ENCODE measurements around the gene CCDC183.
"Not testable (repeated sequence)": the region's sequence is repeated elsewhere in the genome, so short reads cannot be mapped to it uniquely, and the experiment has no call there.

The CCDC183 gene

DNA sequence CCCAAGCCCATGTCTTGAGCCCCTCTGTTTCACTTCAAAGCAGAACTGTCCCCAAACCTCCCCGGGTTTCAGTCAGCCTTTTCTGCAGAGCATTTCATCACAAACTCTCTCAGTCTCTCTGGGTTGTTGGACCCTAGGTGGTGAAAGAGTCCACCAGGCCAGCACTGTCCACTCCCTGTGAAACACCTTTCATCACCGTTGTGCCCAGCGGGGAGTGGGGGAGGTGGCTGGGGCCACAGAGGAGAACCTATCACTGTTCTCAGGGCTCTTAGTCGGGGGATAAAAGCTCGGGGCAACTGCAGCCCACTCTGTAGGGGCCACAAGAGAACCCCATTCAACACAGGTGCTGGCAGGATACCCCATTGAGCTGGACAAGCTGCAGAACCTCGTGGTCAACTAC is 6.2 kb downstream of the CCDC183 start:
- TF ChIP-seq, protein P1, sequence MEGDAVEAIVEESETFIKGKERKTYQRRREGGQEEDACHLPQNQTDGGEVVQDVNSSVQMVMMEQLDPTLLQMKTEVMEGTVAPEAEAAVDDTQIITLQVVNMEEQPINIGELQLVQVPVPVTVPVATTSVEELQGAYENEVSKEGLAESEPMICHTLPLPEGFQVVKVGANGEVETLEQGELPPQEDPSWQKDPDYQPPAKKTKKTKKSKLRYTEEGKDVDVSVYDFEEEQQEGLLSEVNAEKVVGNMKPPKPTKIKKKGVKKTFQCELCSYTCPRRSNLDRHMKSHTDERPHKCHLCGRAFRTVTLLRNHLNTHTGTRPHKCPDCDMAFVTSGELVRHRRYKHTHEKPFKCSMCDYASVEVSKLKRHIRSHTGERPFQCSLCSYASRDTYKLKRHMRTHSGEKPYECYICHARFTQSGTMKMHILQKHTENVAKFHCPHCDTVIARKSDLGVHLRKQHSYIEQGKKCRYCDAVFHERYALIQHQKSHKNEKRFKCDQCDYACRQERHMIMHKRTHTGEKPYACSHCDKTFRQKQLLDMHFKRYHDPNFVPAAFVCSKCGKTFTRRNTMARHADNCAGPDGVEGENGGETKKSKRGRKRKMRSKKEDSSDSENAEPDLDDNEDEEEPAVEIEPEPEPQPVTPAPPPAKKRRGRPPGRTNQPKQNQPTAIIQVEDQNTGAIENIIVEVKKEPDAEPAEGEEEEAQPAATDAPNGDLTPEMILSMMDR (IDR thresholded peaks at IDR 0.05; ENCODE audit: low read depth, low read length), result no peak
- no peak for DNase-seq (ENCODE audit: extremely low read depth, low read depth)

DNA sequence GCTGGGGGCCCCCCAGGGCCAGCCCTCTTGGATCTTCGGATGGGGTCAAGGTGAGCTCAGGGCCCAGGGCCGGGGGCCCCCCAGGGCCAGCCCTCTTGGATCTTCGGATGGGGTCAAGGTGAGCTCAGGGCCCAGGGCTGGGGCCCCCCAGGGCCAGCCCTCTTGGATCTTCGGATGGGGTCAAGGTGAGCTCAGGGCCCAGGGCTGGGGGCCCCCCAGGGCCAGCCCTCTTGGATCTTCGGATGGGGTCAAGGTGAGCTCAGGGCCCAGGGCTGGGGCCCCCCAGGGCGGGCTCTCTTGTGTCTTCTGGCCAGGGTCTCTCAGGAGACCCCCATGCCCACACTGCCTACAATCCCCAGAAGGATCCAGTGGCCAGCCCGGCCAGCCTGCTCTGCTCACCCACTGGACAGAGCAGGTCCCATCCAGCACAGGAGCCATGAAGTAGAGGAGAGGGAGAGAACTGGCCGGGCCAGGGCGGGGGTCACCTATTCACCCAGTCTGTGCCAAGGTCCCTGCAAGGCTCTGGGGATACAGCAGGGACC is 6.9 kb downstream of the CCDC183 start:
- not testable (repeated sequence) for DNase-seq (ENCODE audit: extremely low read depth, low read depth)

DNA sequence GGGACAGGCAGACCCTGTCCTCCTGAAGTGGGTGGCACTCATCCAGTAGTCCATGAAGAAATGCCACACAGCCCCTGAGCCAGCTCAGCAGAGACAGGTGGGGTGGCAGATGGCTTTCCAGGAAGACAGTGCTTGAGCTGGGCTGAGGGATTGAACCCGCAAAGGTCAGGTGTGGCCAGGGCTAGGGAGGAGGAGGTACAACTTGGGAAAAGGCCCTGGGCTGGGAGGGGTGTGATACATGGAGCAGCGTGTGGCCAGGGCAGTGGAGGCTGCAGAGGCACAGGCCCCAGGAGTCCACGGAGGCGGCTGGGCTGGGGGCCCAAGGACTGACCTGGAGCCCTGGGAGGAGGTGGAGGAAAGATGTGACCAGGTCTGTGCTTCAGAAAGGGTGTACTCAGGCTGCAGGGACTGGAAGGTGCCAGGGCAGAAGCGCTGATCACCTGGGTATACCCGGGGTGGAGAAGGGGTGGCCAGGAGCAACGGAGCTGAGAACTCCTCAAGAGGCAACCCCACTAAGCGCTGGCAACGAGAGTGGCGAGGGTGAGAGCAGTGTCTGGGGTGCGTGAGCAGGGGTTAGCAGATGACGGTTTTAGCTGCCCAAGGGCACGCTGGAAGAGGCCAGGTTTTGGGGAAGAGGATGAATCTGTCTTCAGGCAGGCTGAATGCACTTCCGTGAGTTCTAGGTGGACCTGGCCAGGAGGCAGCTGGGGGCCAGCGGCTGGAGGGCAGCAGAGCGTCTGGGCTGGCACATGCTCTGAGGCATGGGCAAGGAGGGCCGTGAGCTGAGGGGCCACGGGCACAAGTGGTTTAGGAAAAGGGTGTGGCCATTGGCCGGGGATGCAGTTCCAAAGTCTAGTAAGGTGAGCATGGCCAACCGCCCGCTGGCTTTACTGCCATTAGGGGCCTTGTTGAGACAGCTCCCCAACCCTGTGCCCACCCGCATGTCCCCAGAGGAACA is 7.7 kb downstream of the CCDC183 start:
- no peak for DNase-seq (ENCODE audit: extremely low read depth, low read depth)
- TF ChIP-seq, protein P1 (IDR thresholded peaks at IDR 0.05; ENCODE audit: low read depth, low read length), result no peak

DNA sequence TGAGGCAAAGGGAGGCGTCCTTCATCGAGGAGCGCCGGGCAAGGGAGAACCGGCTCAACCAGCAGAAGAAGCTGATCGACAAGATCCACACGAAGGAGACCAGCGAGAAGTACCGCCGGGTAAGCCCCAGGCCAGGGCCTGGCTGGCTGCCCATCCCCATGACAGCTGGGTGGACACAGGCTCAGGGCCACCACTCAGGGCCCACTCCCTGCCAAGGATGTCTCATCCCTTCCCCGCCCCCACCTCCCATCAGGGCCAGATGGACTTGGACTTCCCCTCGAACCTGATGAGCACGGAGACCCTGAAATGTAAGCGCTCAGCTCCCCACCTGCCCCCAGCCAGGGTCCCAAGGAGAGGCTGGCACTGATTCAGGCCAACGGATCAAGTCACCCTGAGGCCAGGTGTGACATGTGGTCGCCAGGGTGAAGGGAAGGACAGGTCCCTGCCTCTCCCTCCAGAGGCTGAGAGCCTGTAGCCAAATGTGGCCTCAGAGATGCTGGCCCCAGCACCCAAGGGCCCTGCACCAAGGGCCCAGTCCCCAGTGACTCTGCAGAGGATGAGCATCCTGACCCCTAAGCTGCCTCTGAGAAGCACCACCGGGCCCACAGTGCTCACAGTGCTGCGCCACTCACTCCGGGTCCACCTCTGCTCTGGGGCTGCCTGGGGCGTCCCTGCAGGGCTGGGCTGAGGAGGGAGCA is 8.5 kb downstream of the CCDC183 start:
- TF ChIP-seq, protein P1 (IDR thresholded peaks at IDR 0.05; ENCODE audit: low read depth, low read length), result no peak
- DNase-seq (ENCODE audit: extremely low read depth, low read depth), result no peak

DNA sequence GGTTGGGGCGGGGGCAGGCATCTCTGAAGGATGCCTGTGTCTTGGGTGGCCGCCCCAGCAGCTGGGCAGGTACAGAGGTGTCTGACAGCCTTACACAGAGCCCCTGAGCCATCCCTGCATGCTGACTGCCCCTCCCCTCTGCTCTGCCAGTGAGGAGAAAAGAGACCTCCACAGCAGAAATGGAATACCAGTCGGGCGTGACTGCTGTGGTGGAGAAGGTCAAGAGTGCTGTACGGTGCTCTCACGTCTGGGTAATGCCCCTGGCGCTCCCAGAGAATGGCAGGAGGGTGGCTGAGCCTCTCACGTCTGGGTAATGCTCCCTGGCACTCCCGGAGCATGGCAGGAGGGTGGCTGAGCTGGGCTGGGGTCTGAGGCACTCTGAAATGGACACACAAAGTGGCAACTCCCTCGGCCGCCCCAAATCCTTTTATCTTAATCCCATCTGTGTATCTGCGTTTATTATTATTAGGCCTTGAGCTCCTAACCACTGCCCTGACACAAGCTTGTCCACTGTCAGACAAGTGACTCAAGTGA is 9.1 kb downstream of the CCDC183 start:
- TF ChIP-seq, protein P1 (IDR thresholded peaks at IDR 0.05; ENCODE audit: low read depth, low read length), result no peak
- DNase-seq (ENCODE audit: extremely low read depth, low read depth), result no peak

DNA sequence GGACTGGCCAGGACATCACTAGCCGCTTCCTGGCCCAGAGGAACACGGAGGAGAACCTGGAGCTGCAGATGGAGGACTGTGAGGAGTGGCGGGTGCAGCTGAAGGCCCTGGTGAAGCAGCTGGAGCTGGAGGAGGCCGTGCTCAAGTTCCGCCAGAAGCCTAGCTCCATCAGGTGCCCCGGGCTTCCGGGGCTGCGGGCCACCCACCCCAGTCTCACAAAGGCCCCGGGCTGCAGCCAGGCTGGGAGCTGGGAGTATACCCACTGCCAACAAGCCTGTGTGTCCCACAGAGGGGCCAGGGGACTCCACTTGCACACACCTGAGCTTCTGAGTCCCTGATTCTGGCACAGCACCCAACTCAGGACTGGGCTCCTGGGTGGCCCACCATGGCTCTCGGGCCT is 9.9 kb downstream of the CCDC183 start:
- no peak for DNase-seq (ENCODE audit: extremely low read depth, low read depth)
- TF ChIP-seq, protein P1 (IDR thresholded peaks at IDR 0.05; ENCODE audit: low read depth, low read length), result no peak

DNA sequence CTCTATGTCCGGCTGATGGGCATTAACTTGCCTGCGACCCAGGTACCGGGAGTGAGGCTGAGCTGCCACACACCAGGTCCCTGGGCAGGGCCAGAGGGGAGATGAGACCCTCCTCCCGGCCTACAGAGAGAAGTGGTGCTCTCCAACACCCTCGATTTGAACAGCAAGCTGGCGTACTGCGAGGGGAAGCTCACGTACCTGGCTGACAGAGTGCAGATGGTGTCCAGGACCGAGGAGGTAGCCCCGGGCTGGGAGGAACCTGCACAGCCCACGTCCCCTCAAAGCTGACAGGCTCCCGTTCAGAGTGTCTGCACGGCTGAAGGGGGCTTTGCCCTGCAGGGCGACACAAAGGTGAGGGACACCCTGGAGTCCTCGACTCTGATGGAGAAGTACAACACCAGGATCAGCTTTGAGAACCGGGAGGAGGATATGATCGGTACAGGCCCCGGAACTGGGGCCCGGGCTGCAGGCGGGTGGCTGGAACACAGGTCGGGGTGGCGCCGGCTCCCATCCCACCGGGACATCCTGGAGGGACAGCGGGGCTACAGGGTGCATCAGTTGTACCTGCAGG is 10.6 kb downstream of the CCDC183 start:
- TF ChIP-seq, protein P1 (IDR thresholded peaks at IDR 0.05; ENCODE audit: low read depth, low read length), result no peak
- DNase-seq (ENCODE audit: extremely low read depth, low read depth), result no peak

All from AG09319 (cell line).